GM18520 (cell line): ENCODE data around the gene KCNJ15.
"Not testable (repeated sequence)": the region's sequence is repeated elsewhere in the genome, so short reads cannot be mapped to it uniquely, and the experiment has no call there.

ENCODE experiments used
- ATAC-seq: cut with Tn5 transposase; IDR thresholded peaks from one replicate; pipeline ENCODE4 v1.9.1; 2021; ENCODE audit not compliant: unreplicated experiment

KCNJ15 gene

DNA sequence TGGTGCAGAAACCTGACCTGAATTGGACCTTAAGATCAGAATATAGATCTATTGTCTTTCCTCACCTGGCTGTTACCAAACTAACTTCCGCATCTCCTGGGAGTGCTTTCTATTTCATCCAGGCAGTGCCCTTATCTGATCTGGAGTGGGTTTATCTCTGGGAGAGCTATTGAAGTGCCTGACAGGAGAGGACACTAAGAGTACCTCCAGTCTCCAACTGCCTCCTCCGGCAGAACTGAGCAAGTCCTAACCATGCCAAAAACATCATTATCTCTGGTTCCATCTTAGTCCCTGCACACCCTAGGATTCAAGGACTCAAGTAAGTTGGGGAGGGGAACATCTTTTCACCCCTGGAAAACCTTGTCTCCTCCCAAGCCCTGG lies 12.4 kb upstream of the KCNJ15 start:
- ATAC-seq = no peak

DNA sequence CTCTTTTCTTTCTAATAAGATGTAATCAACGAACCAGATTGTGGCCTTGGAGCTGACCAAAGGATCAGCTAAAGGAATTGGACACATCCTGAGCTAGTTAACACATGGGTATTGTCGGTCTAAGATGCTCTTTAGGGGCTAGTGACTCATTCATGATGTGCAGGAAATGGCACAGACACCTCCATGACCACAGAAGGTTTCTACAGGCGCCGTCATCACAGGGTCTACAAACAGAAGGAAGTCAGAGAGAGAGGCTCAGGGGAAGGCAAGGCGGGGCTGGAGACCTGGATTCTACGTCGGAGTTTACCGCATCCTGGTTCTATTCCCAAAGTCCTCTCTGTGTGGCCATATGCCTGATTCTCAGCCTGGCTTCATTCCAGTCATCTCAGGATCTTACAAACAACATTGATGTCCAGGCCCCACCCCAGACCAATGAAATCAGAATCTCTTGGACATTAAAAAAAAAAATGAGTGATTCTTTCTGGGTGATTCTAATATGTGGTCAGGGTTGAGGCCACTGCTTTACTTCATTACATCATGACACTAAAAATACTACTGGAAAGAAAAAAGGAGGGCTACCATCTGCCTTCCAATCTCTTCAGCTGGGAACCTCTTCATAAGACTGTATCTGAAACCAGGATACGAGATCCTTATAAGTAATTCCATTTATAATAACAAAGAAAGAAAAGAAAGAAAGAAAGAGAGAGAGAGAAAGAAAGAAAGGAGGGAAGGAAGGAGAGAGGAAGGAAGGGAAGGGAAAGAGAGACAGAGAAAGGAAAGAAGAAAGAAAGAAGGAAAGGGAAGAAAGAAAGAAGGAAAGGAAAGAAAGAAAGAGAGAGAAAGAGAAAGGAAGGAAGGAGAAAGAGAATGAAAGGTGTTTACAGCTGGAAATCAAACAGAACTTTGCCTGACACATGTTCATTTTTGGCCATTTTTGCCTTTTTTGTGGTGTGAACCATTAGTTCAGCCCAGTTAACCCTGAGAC lies 11.6 kb upstream of the KCNJ15 start:
- ATAC-seq = peak; percentile 77

- ATAC-seq = no peak
These were observed 10.3 kb upstream of the KCNJ15 start for GRCh38 chr21:38246511-38246910.

- not testable (repeated sequence) for ATAC-seq
These were observed 9.7 kb upstream of the KCNJ15 start for GRCh38 chr21:38247054-38247453.

DNA sequence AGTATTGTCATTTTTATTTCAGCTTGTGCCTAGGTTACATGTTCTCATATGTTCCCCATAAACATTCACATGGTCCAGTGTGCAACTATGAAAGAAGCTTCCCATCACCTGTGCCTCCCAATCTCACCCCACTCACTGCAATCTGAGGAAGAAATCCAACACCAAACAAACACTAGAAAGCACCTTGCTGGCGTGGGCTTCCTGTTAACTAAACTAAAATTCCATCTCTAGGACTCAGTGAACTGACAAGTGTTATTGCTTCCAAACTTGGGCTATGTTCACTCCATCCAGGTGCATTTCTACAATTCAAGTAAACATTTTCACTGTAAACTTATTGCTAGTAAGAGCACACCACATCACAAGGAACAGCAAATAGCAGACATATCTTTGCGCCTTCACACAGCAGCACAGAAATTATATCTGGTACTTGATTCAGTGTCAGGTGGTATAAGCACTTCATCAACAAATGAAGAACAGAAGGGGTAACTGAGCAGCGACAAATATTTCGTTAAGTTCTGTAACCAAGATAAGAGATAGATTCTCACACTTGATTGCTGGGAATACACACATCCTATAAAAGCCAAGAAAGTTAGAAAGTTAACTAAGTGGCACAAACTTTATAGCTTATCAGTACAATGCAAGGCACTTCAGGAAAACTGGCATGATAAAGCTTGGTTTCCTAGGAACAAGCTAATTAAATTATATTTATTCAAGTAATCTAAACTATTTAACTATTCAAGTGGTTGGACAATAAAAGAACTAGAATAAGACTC lies 8.9 kb upstream of the KCNJ15 start:
- ATAC-seq = no peak

GRCh38 chr21:38249256-38249655 lies 7.5 kb upstream of the KCNJ15 start:
- ATAC-seq = peak; percentile 47

- no peak for ATAC-seq
These were observed 7.0 kb upstream of the KCNJ15 start for GRCh38 chr21:38249696-38250278.

DNA sequence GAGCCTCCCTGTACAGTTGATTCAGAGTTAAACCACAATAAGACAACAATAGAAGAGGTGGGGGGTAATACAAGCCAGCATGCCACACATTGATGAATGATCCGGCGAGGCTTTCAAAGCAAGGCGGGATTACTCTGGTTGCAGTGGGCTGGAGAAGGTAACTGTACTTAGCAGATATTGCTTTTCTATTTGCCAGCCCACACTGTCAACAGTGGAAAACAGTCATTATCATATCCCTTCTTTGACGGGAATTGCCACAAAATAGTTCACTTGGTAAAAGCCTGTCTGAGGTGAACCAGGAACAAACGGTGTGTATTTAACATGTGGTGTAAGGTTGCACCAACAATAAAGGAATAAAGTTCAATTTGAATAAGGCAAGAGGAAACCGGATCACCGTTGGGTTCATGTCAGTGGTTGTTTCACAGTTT lies 5.8 kb upstream of the KCNJ15 start:
- no peak for ATAC-seq

GRCh38 chr21:38254970-38255369 lies 1.8 kb upstream of the KCNJ15 start:
- no peak for ATAC-seq

DNA sequence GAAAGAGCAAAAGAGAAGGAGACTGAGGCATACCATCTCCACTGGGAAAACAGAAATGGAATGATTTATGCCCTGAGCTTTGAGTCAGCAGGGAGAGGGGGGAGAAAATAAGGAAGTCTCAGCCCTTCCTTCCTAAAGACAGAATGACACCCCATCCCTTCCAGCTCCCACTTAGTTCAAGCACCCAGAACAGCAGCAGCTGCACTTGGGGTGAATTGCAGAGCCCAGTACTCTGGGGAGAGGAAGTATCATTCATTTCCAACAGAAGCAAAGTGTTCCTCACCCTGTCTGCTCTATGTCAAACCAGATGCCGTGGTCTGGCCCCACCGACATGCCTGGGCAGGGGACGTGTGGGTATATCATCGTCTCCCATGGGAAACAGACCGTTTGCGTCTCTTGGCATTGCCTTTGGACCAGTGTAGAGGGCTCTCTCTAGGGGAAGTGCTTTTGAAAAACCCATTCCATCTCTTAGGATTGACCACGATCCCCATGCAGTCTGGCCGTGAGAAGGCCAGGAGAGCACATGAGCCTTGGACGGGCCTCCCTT lies 1.1 kb upstream of the KCNJ15 start:
- no peak for ATAC-seq

GRCh38 chr21:38257667-38258066 lies 876 bp downstream of the KCNJ15 start:
- ATAC-seq = no peak

DNA sequence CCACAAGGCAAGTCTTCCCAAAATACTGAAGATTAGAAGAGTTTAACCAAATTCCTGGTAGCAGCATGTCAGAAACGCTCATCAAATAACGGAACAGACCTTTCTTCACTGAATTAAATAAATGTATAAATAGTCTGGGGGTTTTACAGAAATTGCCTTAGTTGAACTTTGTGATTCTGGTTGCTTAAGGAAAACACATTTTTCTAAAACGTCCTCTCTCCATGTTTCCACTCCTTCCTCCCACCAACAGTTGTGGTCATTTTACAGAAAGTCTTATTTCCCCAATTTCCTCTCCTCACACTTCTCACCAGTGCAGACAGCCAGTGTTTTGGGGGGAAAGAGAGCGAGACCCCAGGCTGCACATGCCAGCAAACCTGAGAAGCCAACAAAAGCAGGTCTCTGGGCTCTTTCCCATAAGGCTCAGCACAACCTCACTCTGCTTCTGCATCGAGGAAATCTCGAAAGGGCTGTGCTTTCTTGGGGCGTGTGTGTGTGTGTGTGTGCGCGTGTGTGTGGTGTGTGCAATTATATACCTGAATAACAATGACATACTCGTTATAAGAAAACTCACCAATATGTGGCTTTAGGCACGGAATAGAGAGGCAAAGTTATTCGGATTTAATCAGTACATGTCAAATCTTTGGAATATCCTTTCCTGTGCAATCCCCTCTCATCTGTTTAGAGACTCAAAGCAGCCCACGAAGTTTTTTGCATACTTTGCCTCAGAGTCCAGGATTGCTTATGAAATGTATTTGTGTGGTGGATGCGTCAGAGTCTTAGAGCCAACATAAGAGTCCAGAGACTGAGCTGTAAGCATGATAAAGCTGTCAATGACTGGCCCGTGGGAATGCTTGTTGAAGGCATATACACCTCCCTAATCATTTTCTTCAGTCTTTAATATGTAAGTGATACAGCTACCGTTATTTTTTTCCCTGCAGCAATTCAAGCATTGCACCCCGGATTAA lies 2.0 kb downstream of the KCNJ15 start:
- no peak for ATAC-seq

GRCh38 chr21:38259665-38260064 lies 2.9 kb downstream of the KCNJ15 start:
- no peak for ATAC-seq

GRCh38 chr21:38260426-38260825 lies 3.6 kb downstream of the KCNJ15 start:
- ATAC-seq = no peak

DNA sequence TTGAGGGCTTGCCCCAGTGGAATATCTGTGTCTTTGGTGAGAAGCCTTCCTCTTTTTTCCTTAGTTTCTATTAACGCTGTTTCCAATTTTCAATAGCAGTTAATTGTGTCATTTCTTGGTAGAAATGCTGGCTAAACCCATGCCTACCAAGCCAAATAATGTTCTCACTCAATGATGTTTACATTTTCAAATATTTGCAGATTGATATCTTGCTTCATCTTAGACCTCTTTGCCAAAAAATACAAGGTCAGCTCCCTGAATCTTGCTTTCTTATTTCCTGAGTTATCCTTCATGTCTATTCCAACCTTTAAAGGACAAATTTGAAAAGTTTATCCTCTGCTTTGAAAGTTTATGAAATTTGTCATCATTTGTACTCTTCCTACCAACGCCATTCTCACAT lies 5.1 kb downstream of the KCNJ15 start:
- ATAC-seq = no peak

DNA sequence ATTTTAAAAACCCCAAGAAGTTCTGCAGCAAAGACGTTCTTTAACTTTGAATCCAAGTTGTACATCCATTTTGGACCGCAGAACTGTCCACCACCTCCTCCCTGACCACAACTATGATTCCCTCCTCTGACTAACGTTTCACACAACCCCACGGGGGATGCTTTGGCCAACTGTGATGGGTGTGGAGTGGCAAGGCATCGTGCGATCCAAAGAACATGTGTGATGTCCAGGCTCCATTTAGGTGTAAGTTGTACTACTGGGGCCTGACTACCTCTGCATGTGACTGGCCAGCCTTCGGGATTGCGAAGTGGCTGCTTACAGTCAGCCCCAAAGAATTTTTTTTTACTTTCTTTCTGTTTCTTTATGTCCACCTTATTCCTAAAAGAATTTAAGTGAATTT lies 6.7 kb downstream of the KCNJ15 start:
- ATAC-seq = no peak

GRCh38 chr21:38264571-38264970 lies 7.8 kb downstream of the KCNJ15 start:
- no peak for ATAC-seq

DNA sequence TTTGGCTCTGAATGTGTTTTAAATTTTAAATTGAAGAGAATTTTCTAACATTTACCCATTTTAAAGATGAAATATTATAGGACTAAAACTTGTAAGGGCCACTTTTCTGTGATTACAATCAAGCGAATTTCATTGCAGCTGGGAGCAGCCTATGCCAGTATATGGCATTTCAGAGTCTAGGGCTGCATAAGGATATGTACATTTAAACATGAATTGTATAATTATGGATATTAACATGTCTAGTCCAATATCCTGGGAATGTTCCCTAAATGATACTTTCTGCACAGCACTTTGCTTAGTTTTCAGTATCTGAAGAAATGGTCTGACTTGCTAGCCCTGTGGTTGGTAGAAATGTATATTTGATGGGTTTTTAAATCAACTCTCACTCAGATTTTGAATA lies 8.4 kb downstream of the KCNJ15 start:
- ATAC-seq = no peak

GRCh38 chr21:38266732-38267131 lies 9.9 kb downstream of the KCNJ15 start:
- ATAC-seq = no peak

DNA sequence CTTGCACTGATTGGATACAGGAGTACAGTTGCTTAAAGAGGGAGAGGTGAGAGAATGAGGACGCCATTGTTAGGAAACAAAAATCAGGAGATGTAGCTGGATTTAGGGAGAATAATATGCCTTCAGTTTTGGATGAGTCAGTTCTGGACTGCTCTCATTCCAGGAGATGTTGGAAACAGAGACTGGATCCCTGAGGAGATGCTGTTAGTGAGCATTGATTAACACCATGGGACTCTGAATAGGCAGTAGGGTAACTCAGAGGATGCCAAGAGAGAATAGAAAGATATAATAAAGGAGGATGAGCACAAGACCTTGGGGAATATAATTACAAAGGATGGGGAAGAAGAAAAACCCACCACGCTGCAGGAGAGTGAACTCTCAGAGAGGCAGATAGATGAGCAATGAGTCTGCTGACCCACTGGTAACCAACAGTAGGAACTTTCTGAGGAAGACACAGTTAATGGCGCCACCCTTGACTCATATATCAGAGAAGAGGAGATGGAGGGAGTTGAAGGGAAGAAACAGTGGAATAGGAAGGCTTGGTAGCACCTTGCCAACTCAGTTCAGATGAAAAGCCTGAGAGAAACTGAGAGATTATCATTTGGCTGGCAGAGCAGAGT lies 10.5 kb downstream of the KCNJ15 start:
- no peak for ATAC-seq
